ENCODE data around the gene CCDC181. TPM values are rescaled to one million over a fixed set of nuclear protein-coding genes. Genes with fewer than 3 reads are reported as not detected.

Gene CCDC181
- polyA plus RNA-seq (2011; rRNA removed): 0.09 and 0.17 TPM in 2 replicates
- not detected in 2 replicates for polyA minus RNA-seq (2011; rRNA and poly(A)+ RNA removed)

DNA sequence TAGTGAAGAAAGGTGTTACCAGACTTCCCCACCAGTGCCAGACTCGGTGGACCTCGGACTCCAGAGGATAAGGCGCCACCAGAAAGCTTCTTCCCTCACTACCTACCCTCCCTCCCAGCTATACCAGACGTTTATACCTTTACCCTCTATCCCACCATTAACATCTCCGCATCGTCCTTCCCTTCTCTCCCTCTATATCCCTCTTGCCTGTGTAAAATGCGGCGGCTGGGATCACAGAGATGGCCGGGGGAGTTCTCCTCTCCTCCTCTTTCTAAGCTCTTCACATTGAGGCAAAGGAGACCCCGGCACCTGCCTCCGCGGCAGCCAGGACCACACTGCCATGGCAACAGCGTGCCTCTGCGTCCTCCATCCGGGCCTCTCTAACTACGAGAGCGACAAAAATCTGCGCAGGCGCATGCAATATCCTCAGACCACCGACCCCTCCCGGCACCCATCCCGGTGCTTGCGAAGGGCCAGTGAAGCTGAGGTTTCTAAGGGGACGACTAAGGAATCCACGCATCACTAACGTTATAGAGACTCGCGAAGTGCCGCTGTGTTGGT is at the start of gene CCDC181:
CCDC181 (minus strand) TSS at position 394 of the 561 bp plus-strand sequence. CDS start 2,547 bp downstream, outside the sequence.
- no peaks in the 10 kb centered on the region for H3K9me3 ChIP-seq (ENCODE audit: control insufficient read depth, insufficient read depth, low read length)
- H3K27ac ChIP-seq (ENCODE audit: low read depth, low read length): no peak within 1 kb of the TSS
- ChIA-PET POLR2A (no interaction called here), CTCF (interaction anchor here (0.7 to 1.5 kb wide), 5 partner anchors 39 to 824 kb away, joined by 3 to 5 read pairs (median 4); no protein-coding TSS in a partner anchor)
- peak within 1 kb of the TSS; percentile 58 for H3K4me3 ChIP-seq (ENCODE audit: low read depth, low read length)
- TF ChIP-seq, protein P1, sequence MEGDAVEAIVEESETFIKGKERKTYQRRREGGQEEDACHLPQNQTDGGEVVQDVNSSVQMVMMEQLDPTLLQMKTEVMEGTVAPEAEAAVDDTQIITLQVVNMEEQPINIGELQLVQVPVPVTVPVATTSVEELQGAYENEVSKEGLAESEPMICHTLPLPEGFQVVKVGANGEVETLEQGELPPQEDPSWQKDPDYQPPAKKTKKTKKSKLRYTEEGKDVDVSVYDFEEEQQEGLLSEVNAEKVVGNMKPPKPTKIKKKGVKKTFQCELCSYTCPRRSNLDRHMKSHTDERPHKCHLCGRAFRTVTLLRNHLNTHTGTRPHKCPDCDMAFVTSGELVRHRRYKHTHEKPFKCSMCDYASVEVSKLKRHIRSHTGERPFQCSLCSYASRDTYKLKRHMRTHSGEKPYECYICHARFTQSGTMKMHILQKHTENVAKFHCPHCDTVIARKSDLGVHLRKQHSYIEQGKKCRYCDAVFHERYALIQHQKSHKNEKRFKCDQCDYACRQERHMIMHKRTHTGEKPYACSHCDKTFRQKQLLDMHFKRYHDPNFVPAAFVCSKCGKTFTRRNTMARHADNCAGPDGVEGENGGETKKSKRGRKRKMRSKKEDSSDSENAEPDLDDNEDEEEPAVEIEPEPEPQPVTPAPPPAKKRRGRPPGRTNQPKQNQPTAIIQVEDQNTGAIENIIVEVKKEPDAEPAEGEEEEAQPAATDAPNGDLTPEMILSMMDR (IDR thresholded peaks at IDR 0.05; ENCODE audit: low read depth, low read length): no peak
- peak; percentile 3 for DNase-seq (ENCODE audit: low read depth, low spot score)
- no peaks in the 10 kb centered on the region for H3K27me3 ChIP-seq (ENCODE audit: control insufficient read depth, insufficient read depth, low read length)

- Histone ChIP-seq H3K27ac (ENCODE audit: low read depth, low read length) (no peak overlapping the region), H3K4me3 (ENCODE audit: low read depth, low read length) (no peak overlapping the region), H3K27me3 (ENCODE audit: control insufficient read depth, insufficient read depth, low read length) (no peaks in the 10 kb centered on the region), H3K9me3 (ENCODE audit: control insufficient read depth, insufficient read depth, low read length) (no peaks in the 10 kb centered on the region)
- TF ChIP-seq, protein P1 (IDR thresholded peaks at IDR 0.05; ENCODE audit: low read depth, low read length): no peak
- ChIA-PET CTCF (interaction anchor here (0.5 to 1.7 kb wide), 2 partner anchors 71 to 262 kb away, joined by 6 to 7 read pairs; no protein-coding TSS in a partner anchor), POLR2A (no interaction called here)
- DNase-seq (ENCODE audit: low read depth, low spot score): no peak
Observed at GRCh38 chr1:169475806-169476387, 48.6 kb upstream of the CCDC181 start.

DNA sequence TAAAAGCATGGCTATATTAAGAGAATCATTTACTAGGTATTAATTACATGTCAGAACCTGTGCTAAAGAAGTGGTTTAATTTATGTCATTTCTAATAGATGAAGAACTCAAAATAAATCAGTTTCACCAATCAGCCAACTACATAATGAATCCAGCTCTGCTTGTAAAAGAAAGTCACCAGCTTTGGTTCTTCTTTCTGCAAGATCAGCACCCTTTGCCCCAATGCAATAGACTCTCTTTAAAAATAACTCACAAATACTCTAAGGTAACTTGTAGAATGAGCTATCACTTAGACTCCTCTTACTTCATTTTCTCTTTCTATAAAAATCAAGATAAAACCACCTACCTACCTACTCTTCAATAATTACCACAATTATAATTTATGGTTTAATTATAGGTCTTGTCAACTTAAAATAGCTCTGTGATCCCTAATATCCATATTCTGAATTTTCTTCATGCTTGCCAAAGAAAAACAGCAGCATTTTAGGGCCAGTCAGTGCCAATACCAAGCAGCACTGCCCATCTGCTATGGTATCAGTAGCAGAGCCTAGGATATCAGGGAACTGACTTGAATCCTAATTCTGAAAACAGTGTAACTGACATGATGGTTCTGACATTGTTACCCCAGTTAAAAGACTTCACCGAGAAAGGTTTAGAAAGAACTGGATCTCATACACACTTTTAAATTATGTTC is 47.2 kb upstream of the CCDC181 start:
- H3K27ac ChIP-seq (ENCODE audit: low read depth, low read length): no peak overlapping the region
- TF ChIP-seq, protein P1 (IDR thresholded peaks at IDR 0.05; ENCODE audit: low read depth, low read length): no peak
- ChIA-PET CTCF (no interaction called here), POLR2A (no interaction called here)
- no peak overlapping the region for H3K4me3 ChIP-seq (ENCODE audit: low read depth, low read length)
- no peak for DNase-seq (ENCODE audit: low read depth, low spot score)
- H3K27me3 ChIP-seq (ENCODE audit: control insufficient read depth, insufficient read depth, low read length): no peaks in the 10 kb centered on the region
- no peaks in the 10 kb centered on the region for H3K9me3 ChIP-seq (ENCODE audit: control insufficient read depth, insufficient read depth, low read length)

DNA sequence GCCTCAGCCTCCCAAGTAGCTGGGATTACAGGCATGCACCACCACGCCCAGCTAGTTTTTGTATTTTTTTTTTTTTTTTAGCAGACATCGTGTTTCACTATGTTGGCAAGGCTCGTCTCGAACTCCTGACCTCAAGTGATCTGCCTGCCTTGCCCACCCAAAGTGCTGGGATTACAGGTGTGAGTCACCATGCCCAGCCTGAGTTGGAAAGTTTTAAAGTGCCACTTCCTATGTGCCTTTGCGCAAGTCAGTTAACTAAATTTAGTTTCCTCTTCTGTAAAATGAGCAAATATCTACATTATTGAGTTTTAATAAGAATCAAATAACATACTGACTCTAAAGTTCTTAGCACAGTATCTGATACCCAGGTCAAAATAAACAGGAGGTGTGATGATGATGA is 46.1 kb upstream of the CCDC181 start:
- no peak for DNase-seq (ENCODE audit: low read depth, low spot score)
- POLR2A ChIA-PET: no interaction called here
- CTCF ChIA-PET: interaction anchor here (0.9 to 1.1 kb wide), 2 partner anchors 73 to 74 kb away, joined by 3 to 4 read pairs; no protein-coding TSS in a partner anchor

More for the DNA sequence above, 46.1 kb upstream of the CCDC181 start:
- Histone ChIP-seq H3K4me3 (ENCODE audit: low read depth, low read length) (no peak overlapping the region), H3K27ac (ENCODE audit: low read depth, low read length) (no peak overlapping the region), H3K27me3 (ENCODE audit: control insufficient read depth, insufficient read depth, low read length) (no peaks in the 10 kb centered on the region), H3K9me3 (ENCODE audit: control insufficient read depth, insufficient read depth, low read length) (no peaks in the 10 kb centered on the region)
- TF ChIP-seq, protein P1 (IDR thresholded peaks at IDR 0.05; ENCODE audit: low read depth, low read length): no peak

All from AG04450 (cell line).